ENCODE measurements around the gene CYP2U1.

CYP2U1 gene

GRCh38 chr4:107987916-107988762, 56.8 kb downstream of the CYP2U1 start:
- DNase-seq (ENCODE audit: low read depth) = no peak

DNA sequence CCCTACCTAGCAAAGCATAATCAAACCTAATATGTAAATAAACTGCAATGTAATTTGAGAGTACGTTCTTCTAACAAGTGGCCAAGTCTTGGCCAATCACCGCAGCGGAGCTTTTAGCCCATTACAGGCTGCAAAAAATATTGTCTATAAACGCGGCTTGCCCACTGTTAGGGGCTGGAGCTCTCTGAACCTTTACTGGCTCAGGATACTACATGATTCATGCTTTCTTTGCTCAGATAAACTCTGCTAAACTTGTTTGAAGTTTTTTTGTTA, 57.4 kb downstream of the CYP2U1 start:
- DNase-seq (ENCODE audit: low read depth) = no peak

GRCh38 chr4:107989162-107989536, 57.8 kb downstream of the CYP2U1 start:
- DNase-seq (ENCODE audit: low read depth) = no peak

DNA sequence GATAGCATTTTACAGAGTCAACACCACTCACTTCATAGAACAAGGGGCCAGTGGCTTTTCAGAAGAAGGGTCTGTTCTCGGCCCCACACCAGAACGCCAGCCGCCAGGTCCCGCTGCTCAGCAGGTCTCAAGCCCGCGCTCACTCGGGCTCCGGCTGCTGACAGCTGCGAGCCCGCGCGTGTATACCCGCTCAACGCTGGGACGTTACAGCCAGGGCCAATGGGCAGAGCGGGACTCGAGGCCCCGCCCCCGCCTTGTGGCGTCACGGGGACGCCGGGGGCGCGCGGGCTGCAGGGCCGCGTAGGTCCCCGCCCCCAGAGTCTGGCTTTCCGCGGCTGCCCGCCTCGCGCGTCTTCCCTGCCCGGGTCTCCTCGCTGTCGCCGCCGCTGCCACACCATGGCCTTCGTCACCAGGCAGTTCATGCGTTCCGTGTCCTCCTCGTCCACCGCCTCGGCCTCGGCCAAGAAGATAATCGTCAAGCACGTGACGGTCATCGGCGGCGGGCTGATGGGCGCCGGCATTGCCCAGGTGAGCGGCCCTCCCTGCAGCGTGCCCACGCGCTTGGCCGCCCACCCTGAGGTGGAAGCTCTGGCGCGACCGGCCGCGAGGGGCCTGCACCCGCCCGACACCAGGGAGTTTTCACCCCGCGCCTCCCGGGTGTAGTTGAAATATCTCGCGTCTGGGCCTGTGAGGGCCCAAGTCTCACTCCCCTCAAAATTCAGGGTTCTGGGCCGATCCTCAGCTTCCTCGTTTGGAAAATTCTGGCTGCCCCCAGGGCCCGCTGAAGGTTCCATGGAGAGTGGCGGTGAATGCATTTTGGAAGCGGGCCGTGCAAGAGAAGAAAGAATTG, 58.4 kb downstream of the CYP2U1 start, which contains the start of gene HADH:
TSS of gene HADH (plus strand) at position 353 of the 850 bp plus-strand sequence. CDS start at position 397, 44 bp downstream.
- DNase-seq (ENCODE audit: low read depth) = peak; percentile 88

DNA sequence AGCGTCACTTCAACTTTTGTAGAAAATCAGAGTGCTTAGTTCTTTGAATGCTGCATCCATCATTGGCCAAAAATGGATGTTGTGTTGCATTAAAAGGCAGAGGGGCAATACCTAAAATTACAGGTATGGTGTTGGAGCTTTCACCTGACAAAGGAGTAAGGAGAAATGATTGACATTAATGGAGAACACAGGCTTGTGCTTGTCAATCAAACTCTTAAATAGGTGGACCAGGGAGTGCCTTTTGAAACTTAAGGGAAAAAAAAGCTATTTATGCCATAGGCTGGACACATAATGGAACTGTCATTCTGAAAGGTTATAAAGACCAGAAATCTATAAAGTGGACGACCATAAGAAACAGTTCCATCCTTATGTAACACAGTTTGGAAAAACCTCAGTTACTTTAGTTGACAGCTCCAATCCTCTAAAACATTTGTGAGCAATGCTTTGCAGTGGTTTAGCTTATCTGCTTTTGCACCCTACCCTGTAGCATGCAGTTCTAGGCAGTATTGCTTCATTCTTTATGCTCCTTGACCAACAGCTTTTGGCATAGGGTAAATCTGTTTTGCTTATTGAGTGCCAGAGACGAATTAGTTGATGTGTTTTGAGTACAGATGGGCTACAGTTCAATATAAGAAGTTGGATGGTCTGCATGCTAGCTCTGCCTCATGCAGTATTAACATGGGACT, 60.7 kb downstream of the CYP2U1 start:
- no peak for DNase-seq (ENCODE audit: low read depth)

GRCh38 chr4:107993969-107994368, 62.6 kb downstream of the CYP2U1 start:
- no peak for DNase-seq (ENCODE audit: low read depth)

DNA sequence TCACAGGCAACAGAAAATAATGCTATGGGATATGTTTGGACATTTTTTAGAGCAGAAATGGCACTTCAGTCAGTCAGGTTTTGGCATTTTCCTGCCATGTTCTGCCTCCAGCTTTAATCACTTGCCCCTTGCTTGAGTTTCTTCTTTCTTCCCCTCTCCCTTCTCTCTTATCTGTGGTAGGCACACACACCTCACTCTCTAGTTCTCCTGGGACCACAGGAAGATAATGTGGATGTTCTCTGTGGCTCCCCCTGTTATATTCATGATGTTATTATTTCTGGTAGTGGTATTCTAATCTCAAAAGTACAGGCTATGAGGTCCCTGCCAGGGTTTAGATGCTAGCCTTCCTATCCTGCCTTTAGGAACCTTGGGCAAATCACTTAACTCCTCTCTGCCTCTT, 63.5 kb downstream of the CYP2U1 start:
- DNase-seq (ENCODE audit: low read depth) = no peak

DNA sequence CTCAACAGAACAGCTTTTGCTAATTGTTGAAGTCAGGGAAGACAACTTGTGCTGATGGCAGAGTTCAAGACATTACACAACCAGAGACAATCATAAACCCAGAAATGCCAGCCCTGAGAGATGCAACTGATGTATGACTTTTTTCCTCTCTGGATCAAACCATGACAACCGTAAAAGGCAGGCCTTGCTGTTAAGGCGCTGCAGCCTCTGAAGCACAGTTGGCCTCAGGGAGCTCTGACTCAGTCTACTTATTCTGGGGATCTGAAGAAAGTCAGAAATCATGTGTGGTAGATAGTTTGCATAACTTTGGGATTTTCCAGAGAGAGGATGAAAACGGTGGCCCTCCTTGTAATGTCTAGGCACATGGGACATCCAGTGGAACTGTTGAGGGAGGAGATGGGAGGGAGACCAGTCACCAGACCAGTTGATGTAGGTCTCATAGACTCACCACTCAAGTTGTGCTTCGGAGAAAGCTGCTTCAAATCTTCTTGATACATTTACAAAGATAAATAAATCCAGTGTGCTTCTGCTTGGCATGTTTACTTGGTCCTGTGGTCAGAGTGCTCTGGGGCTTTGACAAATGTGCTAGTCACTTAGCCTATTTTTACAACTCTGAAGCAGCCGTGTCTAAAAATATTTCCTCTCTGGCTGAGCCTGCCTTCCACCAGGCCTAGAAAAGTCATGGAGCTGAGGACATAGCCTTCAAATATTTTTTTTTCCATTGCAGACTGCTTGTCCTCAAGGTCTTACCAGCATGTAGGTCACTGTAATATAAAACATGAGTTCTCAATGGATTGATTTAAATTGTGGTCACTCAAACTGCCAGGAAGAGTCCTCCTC, 65.8 kb downstream of the CYP2U1 start:
- no peak for DNase-seq (ENCODE audit: low read depth)

- no peak for DNase-seq (ENCODE audit: low read depth)
Measured at GRCh38 chr4:107997794-107998193, 66.4 kb downstream of the CYP2U1 start.

DNA sequence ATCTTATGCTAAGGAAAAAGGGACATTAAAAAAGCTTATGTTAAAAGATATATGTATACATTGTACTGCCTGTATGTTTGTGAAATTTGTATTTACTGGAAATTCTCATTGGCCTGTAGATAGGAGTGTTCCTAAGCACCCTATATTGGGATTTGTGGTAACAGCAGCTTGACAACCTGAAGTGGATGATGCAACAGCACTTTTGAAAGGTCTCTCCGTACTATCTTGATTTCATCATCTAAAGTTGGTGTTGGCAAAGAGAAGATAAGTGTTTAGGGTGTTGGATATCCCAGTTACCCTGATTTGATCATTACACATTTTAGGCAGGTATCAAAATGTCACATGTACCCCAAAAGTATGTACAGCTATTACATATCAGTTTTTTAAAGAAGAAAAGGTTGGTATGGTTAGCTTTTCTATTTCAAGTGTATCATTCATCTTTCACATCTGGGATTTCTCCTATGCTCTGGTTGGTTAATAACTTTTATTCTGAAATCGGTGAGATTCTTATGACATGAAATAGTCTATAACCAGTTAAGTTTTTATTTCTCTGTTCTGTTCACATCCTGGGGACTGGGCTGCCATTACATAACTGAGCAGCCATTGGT, 68.7 kb downstream of the CYP2U1 start:
- no peak for DNase-seq (ENCODE audit: low read depth)

DNA sequence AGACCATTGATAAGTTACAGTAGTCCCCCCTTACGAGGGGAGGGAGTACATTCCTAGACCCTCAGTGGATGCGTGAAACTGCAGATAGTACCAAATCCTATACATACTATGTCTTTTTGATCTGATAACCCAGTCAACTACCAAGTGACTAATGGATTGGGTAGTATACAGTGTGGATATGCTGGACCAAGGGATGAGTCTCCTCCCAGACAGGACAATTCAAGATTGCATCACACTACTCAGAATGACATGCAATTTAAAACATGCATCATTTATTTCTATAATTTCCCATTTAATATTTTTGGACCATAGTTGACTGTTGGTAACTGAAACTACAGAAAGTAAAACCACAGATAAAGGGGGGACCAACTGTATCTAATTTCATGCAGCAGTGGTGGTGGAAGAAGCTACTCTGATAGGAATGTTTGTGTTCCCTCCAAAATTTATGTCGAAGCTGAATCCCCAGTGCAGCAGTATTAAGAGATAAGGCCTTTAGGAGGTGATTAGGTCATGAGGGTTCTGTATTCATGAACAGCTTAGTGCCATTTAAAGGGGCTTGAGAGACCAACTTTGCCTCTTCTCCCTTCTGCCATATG, 70.3 kb downstream of the CYP2U1 start:
- DNase-seq (ENCODE audit: low read depth) = no peak

All from stimulated activated CD8-positive, alpha-beta memory T cell treated with anti-CD3 and anti-CD28 coated beads, Interleukin-4, amount 100 ng/mL, for 24 hours (primary cell).